A549 (cell line): ENCODE measurements around the gene MYO7A. TPM values are rescaled to one million over a fixed set of nuclear protein-coding genes. Genes with fewer than 3 reads are reported as not detected.

Source experiments
- ATAC-seq, 2 experiments: fragments of 200-7000 bp in 1 of 2; fragments of >200 bp in 1 of 2; cut with Nextera tagmentation in 1 of 2; cut with Tn5 transposase in 1 of 2; 3 replicates each; pipeline versions ENCODE4 v1.8.0 to v1.9.1; 2018 to 2020; ENCODE audit warnings: mild to moderate bottlenecking in 1 of 2, moderate library complexity in 1 of 2
- CTCF ChIA-PET: fragments of 300-600 bp; sonication (Branson Sonifier 250); formaldehyde crosslinking; extraction: SDS; loops from one replicate; lab custom pipeline; 2021; ENCODE audit warnings: antibody characterized with exemption, inconsistent platforms; lab: Yijun Ruan, JAX
- POLR2A ChIA-PET: fragments of 350-600 bp; formaldehyde crosslinking; extraction: SDS; loops from one replicate; lab custom pipeline; 2021; ENCODE audit warnings: antibody characterized with exemption, inconsistent platforms; lab: Yijun Ruan, JAX
- DNase-seq, 2 experiments: peaks; one replicate each; pipeline versions ENCODE4 v3.0.0 to v3.0.0-alpha.2; 2011 to 2016; ENCODE audit warnings: low read depth in 1 of 2, low spot score in 1 of 2
- FAIRE-seq: peaks from 2 replicates; lab custom pipeline; 2011; peaks lifted over from hg19 to GRCh38; lab: Jason Lieb, UNC
- H3K27ac ChIP-seq, 2 experiments: fragments of >200 bp; sonication (Bioruptor Twin); formaldehyde crosslinking; 3 replicates each; pipeline ENCODE4 v1.5.1; 2016 to 2017
- H3K4me1 ChIP-seq: fragments of >200 bp; sonication (Bioruptor Twin); formaldehyde crosslinking; 3 replicates; pipeline ENCODE4 v1.6.1; 2016
- H3K4me2 ChIP-seq: fragments of >200 bp; sonication (Bioruptor Twin); formaldehyde crosslinking; 3 replicates; pipeline ENCODE4 v1.6.1; 2016
- H3K4me3 ChIP-seq: fragments of >200 bp; sonication (Bioruptor Twin); formaldehyde crosslinking; 3 replicates; pipeline ENCODE4 v1.5.1; 2016
- H3K9me3 ChIP-seq: fragments of >200 bp; sonication (Bioruptor Twin); formaldehyde crosslinking; 3 replicates; pipeline ENCODE4 v1.6.1; 2016
- CBX2 ChIP-seq: fragments of 200-600 bp; sonication (generic); IDR thresholded peaks from 2 replicates; pipeline ENCODE4 v1.6.1; 2016; ENCODE audit warnings: low read depth, mild to moderate bottlenecking, borderline replicate concordance
- ESRRA ChIP-seq: fragments of 150-350 bp; IDR thresholded peaks from 2 replicates; pipeline ENCODE4 v1.6.1; 2014; ENCODE audit warnings: mild to moderate bottlenecking, low read length, borderline replicate concordance
- FOSL2 ChIP-seq, 2 experiments: fragments of 450-650 bp in 1 of 2; fragments of >200 bp in 1 of 2; sonication (Bioruptor Twin) in 1 of 2; formaldehyde crosslinking; IDR thresholded peaks; 2 replicates each; pipeline versions ENCODE4 v1.5.0 to v1.6.1; 2016 to 2020; ENCODE audit warnings: mild to moderate bottlenecking in 1 of 2, moderate library complexity in 1 of 2
- FOXS1 ChIP-seq: fragments of 250-450 bp; sonication (Bioruptor Pico); IDR thresholded peaks from 2 replicates; pipeline ENCODE4 v1.5.0; 2020; ENCODE audit warnings: mild to moderate bottlenecking, moderate library complexity
- HEYL ChIP-seq: fragments of 250-450 bp; sonication (Bioruptor Pico); IDR thresholded peaks from 2 replicates; pipeline ENCODE4 v1.8.0; 2021; ENCODE audit warnings: mild to moderate bottlenecking, moderate library complexity
- HMGXB4 ChIP-seq: fragments of 250-450 bp; sonication (Bioruptor Pico); IDR thresholded peaks from 2 replicates; pipeline ENCODE4 v1.5.0; 2021; ENCODE audit warnings: mild to moderate bottlenecking, moderate library complexity, borderline replicate concordance
- HOXB13 ChIP-seq: fragments of 250-450 bp; sonication (Bioruptor Pico); IDR thresholded peaks from 2 replicates; pipeline ENCODE4 v1.5.0; 2020; ENCODE audit warnings: low read depth, mild to moderate bottlenecking, moderate library complexity
- KDM1A ChIP-seq: fragments of 200-600 bp; sonication (generic); IDR thresholded peaks from 2 replicates; pipeline ENCODE4 v1.6.1; 2016; ENCODE audit warnings: low read depth, mild to moderate bottlenecking
- KDM5A ChIP-seq: fragments of 200-600 bp; sonication (generic); IDR thresholded peaks from 2 replicates; pipeline ENCODE4 v1.6.1; 2016; ENCODE audit warnings: antibody characterized with exemption, mild to moderate bottlenecking
- NFE2L2 ChIP-seq: fragments of 150-350 bp; conservative IDR thresholded peaks from 2 replicates; pipeline ENCODE4 v1.6.1; 2014; ENCODE audit warnings: low read length
- PHF8 ChIP-seq: fragments of 200-600 bp; sonication (generic); IDR thresholded peaks from 2 replicates; pipeline ENCODE4 v1.6.1; 2016; ENCODE audit warnings: low read depth, mild to moderate bottlenecking, antibody characterized with exemption, moderate library complexity, borderline replicate concordance
- RARB ChIP-seq: fragments of 250-450 bp; sonication (Bioruptor Pico); IDR thresholded peaks from 2 replicates; pipeline ENCODE4 v1.8.0; 2021; ENCODE audit warnings: mild to moderate bottlenecking, moderate library complexity
- SREBF2 ChIP-seq: fragments of 450-650 bp; IDR thresholded peaks from 2 replicates; pipeline ENCODE4 v1.6.1; 2014; ENCODE audit warnings: mild to moderate bottlenecking, moderate library complexity
- TFCP2L1 ChIP-seq: fragments of 250-450 bp; sonication (Bioruptor Pico); IDR thresholded peaks from 2 replicates; pipeline ENCODE4 v1.5.0; 2021; ENCODE audit warnings: mild to moderate bottlenecking
- ZNF302 ChIP-seq: fragments of 250-450 bp; sonication (Bioruptor Pico); IDR thresholded peaks from 2 replicates; pipeline ENCODE4 v1.9.0; 2021; ENCODE audit warnings: inconsistent platforms, mild to moderate bottlenecking, moderate library complexity
- ZSCAN20 ChIP-seq: fragments of 250-450 bp; sonication (Bioruptor Pico); IDR thresholded peaks from 2 replicates; pipeline ENCODE4 v1.8.0; 2022; ENCODE audit warnings: mild to moderate bottlenecking, moderate library complexity
- WGBS: methylation state at CpG from one replicate; pipeline ENCODE4 v1.1.6; 2017; ENCODE audit errors: missing lambda C conversion rate; 5-methylcytosine and 5-hydroxymethylcytosine counted together
- polyA plus RNA-seq, 4 experiments: library from polyadenylated mRNA; depleted of rRNA in 3 of 4; stranded (reverse); fragments of >200 nt; fragmentation: RNase III in 1 of 4; extraction: RNeasy Plus Mini Kit Qiagen cat#74134 plus additional on column Dnase treatment in 1 of 4; gene quantifications; 2 replicates in 3 of 4; 3 replicates in 1 of 4; pipeline ENCODE4 v1.2.3, GENCODE V29; 2011 to 2017
- TF ChIP-seq, protein P1 (sequence below): IDR thresholded peaks from 2 replicates; pipeline ENCODE4 v1.6.1; 2012
- TF ChIP-seq, protein P2 (sequence below): fragments of 200-600 bp; sonication (generic); IDR thresholded peaks from 2 replicates; pipeline ENCODE4 v1.6.1; 2016; ENCODE audit warnings: antibody characterized with exemption, mild to moderate bottlenecking, moderate library complexity
- TF ChIP-seq, protein P3 (sequence below): fragments of >200 bp; sonication (Bioruptor Twin); formaldehyde crosslinking; IDR thresholded peaks from 3 replicates; pipeline ENCODE4 v1.5.1; 2016
- TF ChIP-seq, protein P4 (sequence below): IDR thresholded peaks from 2 replicates; pipeline ENCODE4 v1.6.1; 2012; ENCODE audit warnings: low read depth, borderline replicate concordance
- TF ChIP-seq, protein P5 (sequence below): fragments of >200 bp; sonication (Bioruptor Twin); formaldehyde crosslinking; IDR thresholded peaks from 2 replicates; pipeline ENCODE4 v1.6.1; 2016

MYO7A gene
- polyA plus RNA-seq, 2 of the 4 experiments (the other 2 are of a cell fraction) = 1.7 to 2.1 TPM

GRCh38 chr11:77143405-77144020 is 15.5 kb downstream of the MYO7A start:
- ChIA-PET CTCF (interaction anchor here (1.6 to 7.4 kb wide), 3 partner anchors 16 to 44 kb away, joined by 3 to 39 read pairs (median 5); partner anchors contain the start of gene MYO7A), POLR2A (no interaction called here)
- Histone ChIP-seq H3K27ac (no peak overlapping the region), H3K9me3 (no peaks in the 10 kb centered on the region), H3K4me3 (no peak overlapping the region), H3K4me1 (peaks cover 3% of the 10 kb centered on the region; the same call in 1 of the 3 replicates), H3K4me2 (no peak overlapping the region)
- WGBS = 58% methylated on average over 8 of the region's 8 CpGs
- DNase-seq (no peak), ATAC-seq (no peak)
- TF ChIP-seq SREBF2 = no peak
- TF ChIP-seq TFCP2L1 (CRISPR knock-in tag) = no peak
- no peak for TF ChIP-seq PHF8
- TF ChIP-seq, protein P1, sequence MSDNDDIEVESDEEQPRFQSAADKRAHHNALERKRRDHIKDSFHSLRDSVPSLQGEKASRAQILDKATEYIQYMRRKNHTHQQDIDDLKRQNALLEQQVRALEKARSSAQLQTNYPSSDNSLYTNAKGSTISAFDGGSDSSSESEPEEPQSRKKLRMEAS = no peak
- TF ChIP-seq, all 56 proteins: peak for 0
- FAIRE-seq = no peak

DNA sequence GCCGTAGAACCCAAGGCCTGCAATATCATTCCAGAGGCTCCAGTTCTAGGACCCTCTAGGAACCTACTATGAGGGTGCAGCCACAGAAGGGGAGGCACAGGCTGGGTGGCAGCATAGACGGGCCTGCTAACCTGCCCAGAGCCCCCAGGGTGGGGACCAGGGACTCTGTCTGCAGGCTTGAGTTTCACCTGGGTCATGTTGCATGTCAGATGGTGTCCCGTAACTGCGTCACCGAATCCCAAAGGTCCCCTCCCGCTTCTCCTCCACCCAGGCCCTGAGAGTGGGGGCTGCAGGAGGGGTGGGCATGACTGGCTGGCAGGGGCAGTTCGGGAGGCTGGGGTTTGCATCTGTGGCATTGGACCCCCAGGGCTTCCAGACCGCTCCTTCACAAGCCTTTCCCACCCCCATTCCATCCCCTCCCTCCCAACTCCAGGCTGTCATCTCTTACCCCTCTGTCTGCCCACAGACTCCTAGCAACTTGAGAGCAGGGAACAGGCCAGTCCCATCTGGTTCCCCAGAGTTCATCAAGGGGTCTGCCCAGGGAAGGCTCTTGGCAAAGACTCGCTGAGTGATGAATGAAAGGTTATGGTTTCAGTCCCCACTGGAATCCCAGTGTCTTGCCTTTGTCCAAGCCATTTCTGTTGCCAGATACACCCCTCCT is 16.3 kb downstream of the MYO7A start:
- DNase-seq = no peak
- 83% methylated on average over 9 of the region's 9 CpGs for WGBS
- no peak for TF ChIP-seq CBX2
- no peak for TF ChIP-seq ZSCAN20 (CRISPR knock-in tag)
- TF ChIP-seq HEYL (CRISPR knock-in tag) = no peak
- TF ChIP-seq, protein P2, sequence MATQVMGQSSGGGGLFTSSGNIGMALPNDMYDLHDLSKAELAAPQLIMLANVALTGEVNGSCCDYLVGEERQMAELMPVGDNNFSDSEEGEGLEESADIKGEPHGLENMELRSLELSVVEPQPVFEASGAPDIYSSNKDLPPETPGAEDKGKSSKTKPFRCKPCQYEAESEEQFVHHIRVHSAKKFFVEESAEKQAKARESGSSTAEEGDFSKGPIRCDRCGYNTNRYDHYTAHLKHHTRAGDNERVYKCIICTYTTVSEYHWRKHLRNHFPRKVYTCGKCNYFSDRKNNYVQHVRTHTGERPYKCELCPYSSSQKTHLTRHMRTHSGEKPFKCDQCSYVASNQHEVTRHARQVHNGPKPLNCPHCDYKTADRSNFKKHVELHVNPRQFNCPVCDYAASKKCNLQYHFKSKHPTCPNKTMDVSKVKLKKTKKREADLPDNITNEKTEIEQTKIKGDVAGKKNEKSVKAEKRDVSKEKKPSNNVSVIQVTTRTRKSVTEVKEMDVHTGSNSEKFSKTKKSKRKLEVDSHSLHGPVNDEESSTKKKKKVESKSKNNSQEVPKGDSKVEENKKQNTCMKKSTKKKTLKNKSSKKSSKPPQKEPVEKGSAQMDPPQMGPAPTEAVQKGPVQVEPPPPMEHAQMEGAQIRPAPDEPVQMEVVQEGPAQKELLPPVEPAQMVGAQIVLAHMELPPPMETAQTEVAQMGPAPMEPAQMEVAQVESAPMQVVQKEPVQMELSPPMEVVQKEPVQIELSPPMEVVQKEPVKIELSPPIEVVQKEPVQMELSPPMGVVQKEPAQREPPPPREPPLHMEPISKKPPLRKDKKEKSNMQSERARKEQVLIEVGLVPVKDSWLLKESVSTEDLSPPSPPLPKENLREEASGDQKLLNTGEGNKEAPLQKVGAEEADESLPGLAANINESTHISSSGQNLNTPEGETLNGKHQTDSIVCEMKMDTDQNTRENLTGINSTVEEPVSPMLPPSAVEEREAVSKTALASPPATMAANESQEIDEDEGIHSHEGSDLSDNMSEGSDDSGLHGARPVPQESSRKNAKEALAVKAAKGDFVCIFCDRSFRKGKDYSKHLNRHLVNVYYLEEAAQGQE = no peak
- TF ChIP-seq ESRRA = no peak
- TF ChIP-seq SREBF2 = no peak
- TF ChIP-seq RARB = no peak
- TF ChIP-seq HOXB13 = no peak
- TF ChIP-seq KDM5A = no peak
- TF ChIP-seq FOXS1 = no peak
- TF ChIP-seq NFE2L2 = no peak
- TF ChIP-seq, protein P3, sequence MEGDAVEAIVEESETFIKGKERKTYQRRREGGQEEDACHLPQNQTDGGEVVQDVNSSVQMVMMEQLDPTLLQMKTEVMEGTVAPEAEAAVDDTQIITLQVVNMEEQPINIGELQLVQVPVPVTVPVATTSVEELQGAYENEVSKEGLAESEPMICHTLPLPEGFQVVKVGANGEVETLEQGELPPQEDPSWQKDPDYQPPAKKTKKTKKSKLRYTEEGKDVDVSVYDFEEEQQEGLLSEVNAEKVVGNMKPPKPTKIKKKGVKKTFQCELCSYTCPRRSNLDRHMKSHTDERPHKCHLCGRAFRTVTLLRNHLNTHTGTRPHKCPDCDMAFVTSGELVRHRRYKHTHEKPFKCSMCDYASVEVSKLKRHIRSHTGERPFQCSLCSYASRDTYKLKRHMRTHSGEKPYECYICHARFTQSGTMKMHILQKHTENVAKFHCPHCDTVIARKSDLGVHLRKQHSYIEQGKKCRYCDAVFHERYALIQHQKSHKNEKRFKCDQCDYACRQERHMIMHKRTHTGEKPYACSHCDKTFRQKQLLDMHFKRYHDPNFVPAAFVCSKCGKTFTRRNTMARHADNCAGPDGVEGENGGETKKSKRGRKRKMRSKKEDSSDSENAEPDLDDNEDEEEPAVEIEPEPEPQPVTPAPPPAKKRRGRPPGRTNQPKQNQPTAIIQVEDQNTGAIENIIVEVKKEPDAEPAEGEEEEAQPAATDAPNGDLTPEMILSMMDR = no peak
- TF ChIP-seq ZNF302 (CRISPR knock-in tag) = no peak
- TF ChIP-seq FOSL2 (IDR thresholded peaks at IDR 0.05) = no peak
- TF ChIP-seq FOSL2 (CRISPR knock-in tag; IDR thresholded peaks at IDR 0.05) = no peak
- TF ChIP-seq, protein P4, sequence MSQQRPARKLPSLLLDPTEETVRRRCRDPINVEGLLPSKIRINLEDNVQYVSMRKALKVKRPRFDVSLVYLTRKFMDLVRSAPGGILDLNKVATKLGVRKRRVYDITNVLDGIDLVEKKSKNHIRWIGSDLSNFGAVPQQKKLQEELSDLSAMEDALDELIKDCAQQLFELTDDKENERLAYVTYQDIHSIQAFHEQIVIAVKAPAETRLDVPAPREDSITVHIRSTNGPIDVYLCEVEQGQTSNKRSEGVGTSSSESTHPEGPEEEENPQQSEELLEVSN = no peak
- TF ChIP-seq, protein P5, sequence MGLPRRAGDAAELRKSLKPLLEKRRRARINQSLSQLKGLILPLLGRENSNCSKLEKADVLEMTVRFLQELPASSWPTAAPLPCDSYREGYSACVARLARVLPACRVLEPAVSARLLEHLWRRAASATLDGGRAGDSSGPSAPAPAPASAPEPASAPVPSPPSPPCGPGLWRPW = no peak
- no peak for TF ChIP-seq KDM1A
- no peak for TF ChIP-seq HMGXB4
- TF ChIP-seq, all 56 proteins: peak for 0
- ChIA-PET POLR2A (no interaction called here), CTCF (interaction anchor here (1.0 to 7.4 kb wide), 2 partner anchors 17 to 43 kb away, joined by 4 to 39 read pairs; partner anchors contain the start of gene MYO7A)
- H3K4me2 ChIP-seq = no peak overlapping the region
- H3K4me3 ChIP-seq = no peak overlapping the region
- ATAC-seq (no peak), FAIRE-seq (no peak)
- H3K9me3 ChIP-seq = no peaks in the 10 kb centered on the region
- H3K27ac ChIP-seq = no peak overlapping the region
- H3K4me1 ChIP-seq = peaks cover 3% of the 10 kb centered on the region; the same call in 1 of the 3 replicates
